ENCODE results near the gene GNPNAT1. TPM values are rescaled to one million over a fixed set of nuclear protein-coding genes. Genes with fewer than 3 reads are reported as not detected.

Gene GNPNAT1
- total RNA-seq, 1 donor from 2014 or later = 41.8 TPM

- H3K9me3 Mint-ChIP-seq = peaks cover 2% of the 10 kb centered on the region
- Histone ChIP-seq H3F3A (ENCODE audit: low read depth) (no peaks in the 10 kb centered on the region), H3K36me3 (no peaks in the 10 kb centered on the region), H3K9me3 (ENCODE audit: low read depth) (no peaks in the 10 kb centered on the region), H3K79me2 (ENCODE audit: low read depth) (no peaks in the 10 kb centered on the region), H3K4me3 (no peak overlapping the region), H2AFZ (replicated peaks) (no peak overlapping the region), H3K9ac (no peak overlapping the region), H4K20me1 (ENCODE audit: low read depth) (no peaks in the 10 kb centered on the region), H3K4me1 (no peaks in the 10 kb centered on the region), H3K4me2 (no peak overlapping the region), H3K27me3 (no peaks in the 10 kb centered on the region), H3K27ac (no peak overlapping the region)
- peaks cover 2% of the 10 kb centered on the region for H3K4me1 Mint-ChIP-seq
- no peak for DNase-seq (ENCODE audit: low spot score)
- H3K27ac Mint-ChIP-seq = no peak overlapping the region
- no peaks in the 10 kb centered on the region for H3K36me3 Mint-ChIP-seq
- TF ChIP-seq CTCF (IDR thresholded peaks at IDR 0.05) = no peak
- TF ChIP-seq EZH2 (IDR thresholded peaks at IDR 0.05) = no peak
- TF ChIP-seq EZH2phosphoT487 (IDR thresholded peaks at IDR 0.05) = no peak
- H3K27me3 Mint-ChIP-seq (ENCODE audit: insufficient read depth, low read depth) = peaks cover 3% of the 10 kb centered on the region
- no peak overlapping the region for H3K4me3 Mint-ChIP-seq
Measured at GRCh38 chr14:52801014-52801712, 9.8 kb upstream of the GNPNAT1 start.

GRCh38 chr14:52798826-52799225, 7.4 kb upstream of the GNPNAT1 start:
- peaks cover 2% of the 10 kb centered on the region for H3K4me1 Mint-ChIP-seq
- H3K9me3 Mint-ChIP-seq = peaks cover 2% of the 10 kb centered on the region
- Histone ChIP-seq H3K27me3 (no peaks in the 10 kb centered on the region), H3K4me2 (no peak overlapping the region), H2AFZ (replicated peaks) (no peak overlapping the region), H3K4me1 (no peaks in the 10 kb centered on the region), H3K36me3 (no peaks in the 10 kb centered on the region), H3K27ac (no peak overlapping the region), H3K4me3 (no peak overlapping the region), H3K9ac (no peak overlapping the region), H3K9me3 (ENCODE audit: low read depth) (no peaks in the 10 kb centered on the region), H3F3A (ENCODE audit: low read depth) (no peaks in the 10 kb centered on the region), H3K79me2 (ENCODE audit: low read depth) (no peaks in the 10 kb centered on the region), H4K20me1 (ENCODE audit: low read depth) (no peaks in the 10 kb centered on the region)
- no peak overlapping the region for H3K27ac Mint-ChIP-seq
- no peaks in the 10 kb centered on the region for H3K36me3 Mint-ChIP-seq
- no peak for TF ChIP-seq EZH2 (IDR thresholded peaks at IDR 0.05)
- H3K4me3 Mint-ChIP-seq = no peak overlapping the region
- H3K27me3 Mint-ChIP-seq (ENCODE audit: insufficient read depth, low read depth) = peaks cover 4% of the 10 kb centered on the region
- no peak for DNase-seq (ENCODE audit: low spot score)

GRCh38 chr14:52797653-52798052, 6.2 kb upstream of the GNPNAT1 start:
- Histone ChIP-seq H3K9me3 (ENCODE audit: low read depth) (no peaks in the 10 kb centered on the region), H2AFZ (replicated peaks) (no peak overlapping the region), H3K4me2 (no peak overlapping the region), H3K9ac (no peak overlapping the region), H4K20me1 (ENCODE audit: low read depth) (no peaks in the 10 kb centered on the region), H3K27ac (no peak overlapping the region), H3F3A (ENCODE audit: low read depth) (peaks cover under 1% of the 10 kb centered on the region), H3K4me3 (no peak overlapping the region), H3K4me1 (no peaks in the 10 kb centered on the region), H3K36me3 (no peaks in the 10 kb centered on the region), H3K79me2 (ENCODE audit: low read depth) (no peaks in the 10 kb centered on the region), H3K27me3 (no peaks in the 10 kb centered on the region)
- Mint-ChIP-seq H3K4me3 (no peak overlapping the region), H3K4me1 (peaks cover 2% of the 10 kb centered on the region), H3K27me3 (ENCODE audit: insufficient read depth, low read depth) (peaks cover 4% of the 10 kb centered on the region), H3K9me3 (peaks cover 2% of the 10 kb centered on the region), H3K36me3 (no peaks in the 10 kb centered on the region), H3K27ac (no peak overlapping the region)
- DNase-seq (ENCODE audit: low spot score) = no peak
- TF ChIP-seq EZH2 (IDR thresholded peaks at IDR 0.05) = no peak
- no peak for TF ChIP-seq CTCF (IDR thresholded peaks at IDR 0.05)
- no peak for TF ChIP-seq EZH2phosphoT487 (IDR thresholded peaks at IDR 0.05)

GRCh38 chr14:52793061-52793460, 1.7 kb upstream of the GNPNAT1 start:
- Mint-ChIP-seq H3K36me3 (no peaks in the 10 kb centered on the region), H3K27me3 (ENCODE audit: insufficient read depth, low read depth) (peaks cover 14% of the 10 kb centered on the region), H3K9me3 (peaks cover 2% of the 10 kb centered on the region), H3K27ac (no peak overlapping the region), H3K4me1 (peaks cover 31% of the 10 kb centered on the region), H3K4me3 (peak overlapping the region; percentile 25)
- peaks cover 20% of the 10 kb centered on the region for H3F3A ChIP-seq (ENCODE audit: low read depth)
- no peak overlapping the region for H3K4me2 ChIP-seq
- H3K27me3 ChIP-seq = no peaks in the 10 kb centered on the region
- H4K20me1 ChIP-seq (ENCODE audit: low read depth) = peaks cover 14% of the 10 kb centered on the region
- H2AFZ ChIP-seq (replicated peaks) = no peak overlapping the region
- H3K36me3 ChIP-seq = no peaks in the 10 kb centered on the region
- H3K9me3 ChIP-seq (ENCODE audit: low read depth) = no peaks in the 10 kb centered on the region
- no peak overlapping the region for H3K9ac ChIP-seq
- peaks cover 31% of the 10 kb centered on the region for H3K79me2 ChIP-seq (ENCODE audit: low read depth)
- no peak overlapping the region for H3K27ac ChIP-seq
- no peak overlapping the region for H3K4me3 ChIP-seq
- DNase-seq (ENCODE audit: low spot score) = no peak
- H3K4me1 ChIP-seq = peaks cover 24% of the 10 kb centered on the region
- no peak for TF ChIP-seq EZH2phosphoT487 (IDR thresholded peaks at IDR 0.05)

All from neural progenitor cell (in vitro differentiated cells).